Hepatocyte (in vitro differentiated cells): Measurements from ENCODE around the gene ARHGDIB.

ENCODE experiments used
- CTCF ChIP-seq: fragments of 200-600 bp; sonication (generic); IDR thresholded peaks from 2 replicates; pipeline ENCODE4 v1.5.1; 2016; ENCODE audit warnings: antibody characterized with exemption, mild to moderate bottlenecking; ENCODE audit not compliant: poor library complexity
- EZH2phosphoT487 ChIP-seq: fragments of 200-600 bp; sonication (generic); IDR thresholded peaks from one replicate; pipeline ENCODE4 v1.6.1; 2018; ENCODE audit warnings: antibody characterized with exemption, mild to moderate bottlenecking, low read depth, moderate library complexity; ENCODE audit not compliant: unreplicated experiment, severe bottlenecking

GRCh38 chr12:14960548-14961465 lies 594 bp downstream of the ARHGDIB start:
- TF ChIP-seq CTCF (no peak), EZH2phosphoT487 (no peak)
